Panc1 (cell line): ENCODE data around the gene ZNF511. TPM values are rescaled to one million over a fixed set of nuclear protein-coding genes. Genes with fewer than 3 reads are reported as not detected.
A peak's percentile ranks its signal among the peaks of the same experiment; 100 is the strongest.

ENCODE experiments used
- ATAC-seq: fragments of 200-7000 bp; cut with Tn5 transposase; 2 replicates; pipeline ENCODE4 v1.9.1; 2020; ENCODE audit warnings: mild to moderate bottlenecking, moderate library complexity
- BruUV-seq: library from RNA; stranded (reverse); fragments of 400-500 nt; replicated peaks from 2 replicates; lab custom pipeline; 2021; lab: Mats Ljungman, UMichigan
- CTCF ChIA-PET: fragments of 300-600 bp; sonication (Branson Sonifier 250); formaldehyde crosslinking; loops from one replicate; lab custom pipeline; 2022; ENCODE audit warnings: antibody characterized with exemption; lab: Charles Lee
- POLR2A ChIA-PET: fragments of 300-600 bp; sonication (Branson Sonifier 250); formaldehyde crosslinking; loops from one replicate; lab custom pipeline; 2022; ENCODE audit warnings: antibody characterized with exemption; lab: Charles Lee
- DNase-seq: peaks from one replicate; pipeline ENCODE4 v3.0.0-alpha.2; 2010; ENCODE audit warnings: low read depth, low spot score
- H3K27ac ChIP-seq: 2 replicates; pipeline ENCODE4 v1.5.1; 2011; ENCODE audit warnings: mild to moderate bottlenecking, low read length, inconsistent platforms
- H3K27me3 ChIP-seq: fragments of 200-500 bp; sonication (Bioruptor generic); 2 replicates; pipeline ENCODE4 v1.6.0; 2014; ENCODE audit warnings: low read length, inconsistent platforms; ENCODE audit not compliant: control insufficient read depth, insufficient read depth
- H3K36me3 ChIP-seq: fragments of 200-500 bp; sonication (Bioruptor generic); 2 replicates; pipeline ENCODE4 v1.5.1; 2014; ENCODE audit warnings: inconsistent platforms, mild to moderate bottlenecking, low read length, moderate library complexity; ENCODE audit not compliant: control insufficient read depth, insufficient read depth
- H3K4me1 ChIP-seq: 2 replicates; pipeline ENCODE4 v1.5.1; 2011; ENCODE audit warnings: inconsistent platforms, mild to moderate bottlenecking, low read length, moderate library complexity; ENCODE audit not compliant: control insufficient read depth, insufficient read depth
- H3K4me3 ChIP-seq, 2 experiments: 2 replicates each; pipeline ENCODE4 v1.5.1; 2011 to 2012; ENCODE audit warnings: low read depth in 2 of 2, low read length in 2 of 2, mild to moderate bottlenecking in 2 of 2, inconsistent platforms in 1 of 2, moderate library complexity in 1 of 2
- H3K9me3 ChIP-seq: fragments of 200-500 bp; sonication (Bioruptor generic); 2 replicates; pipeline ENCODE4 v1.5.1; 2014; ENCODE audit warnings: low read depth, mild to moderate bottlenecking, inconsistent platforms, low read length, moderate library complexity; ENCODE audit not compliant: control insufficient read depth, insufficient read depth
- POLR2AphosphoS5 ChIP-seq: IDR thresholded peaks from 2 replicates; pipeline ENCODE4 v1.6.1; 2012; ENCODE audit warnings: mild to moderate bottlenecking, low read depth, low read length, moderate library complexity
- REST ChIP-seq, 2 experiments: IDR thresholded peaks; 2 replicates each; pipeline ENCODE4 v1.6.1; 2011 to 2012; ENCODE audit warnings: low read depth in 2 of 2, control low read depth in 1 of 2, low read length in 1 of 2, mild to moderate bottlenecking in 1 of 2, moderate library complexity in 1 of 2; ENCODE audit not compliant: insufficient read depth in 1 of 2
- SIN3A ChIP-seq: IDR thresholded peaks from 2 replicates; pipeline ENCODE4 v1.6.1; 2012; ENCODE audit warnings: low read depth, mild to moderate bottlenecking, low read length, moderate library complexity, borderline replicate concordance; ENCODE audit not compliant: insufficient read depth
- TCF7L2 ChIP-seq: IDR thresholded peaks from 2 replicates; pipeline ENCODE4 v1.6.1; 2011; ENCODE audit warnings: mild to moderate bottlenecking, low read depth, low read length, inconsistent platforms
- in situ Hi-C: cut with HindIII; loops from 2 replicates; pipeline ENCODE4 v1.10.0; 2016; ENCODE audit warnings: low sequenced_read_pairs, low pct_unique_long_range_greater_than_20kb
- intact Hi-C: fragments of 100-400 bp; cut with micrococcal nuclease; formaldehyde crosslinking; loops from one replicate; pipeline ENCODE4 v1.10.0; 2022; ENCODE audit not compliant: unreplicated experiment
- total RNA-seq: library from RNA; stranded (reverse); gene quantifications from one replicate; pipeline ENCODE4 v1.2.1, GENCODE V29; 2021; ENCODE audit not compliant: unreplicated experiment
- TF ChIP-seq, protein P1 (sequence below): fragments of 450-650 bp; IDR thresholded peaks from 2 replicates; pipeline ENCODE4 v1.5.1; 2017; ENCODE audit warnings: mild to moderate bottlenecking

The ZNF511 gene
- total RNA-seq, 1 experiment from 2014 or later, result 93.8 TPM

DNA sequence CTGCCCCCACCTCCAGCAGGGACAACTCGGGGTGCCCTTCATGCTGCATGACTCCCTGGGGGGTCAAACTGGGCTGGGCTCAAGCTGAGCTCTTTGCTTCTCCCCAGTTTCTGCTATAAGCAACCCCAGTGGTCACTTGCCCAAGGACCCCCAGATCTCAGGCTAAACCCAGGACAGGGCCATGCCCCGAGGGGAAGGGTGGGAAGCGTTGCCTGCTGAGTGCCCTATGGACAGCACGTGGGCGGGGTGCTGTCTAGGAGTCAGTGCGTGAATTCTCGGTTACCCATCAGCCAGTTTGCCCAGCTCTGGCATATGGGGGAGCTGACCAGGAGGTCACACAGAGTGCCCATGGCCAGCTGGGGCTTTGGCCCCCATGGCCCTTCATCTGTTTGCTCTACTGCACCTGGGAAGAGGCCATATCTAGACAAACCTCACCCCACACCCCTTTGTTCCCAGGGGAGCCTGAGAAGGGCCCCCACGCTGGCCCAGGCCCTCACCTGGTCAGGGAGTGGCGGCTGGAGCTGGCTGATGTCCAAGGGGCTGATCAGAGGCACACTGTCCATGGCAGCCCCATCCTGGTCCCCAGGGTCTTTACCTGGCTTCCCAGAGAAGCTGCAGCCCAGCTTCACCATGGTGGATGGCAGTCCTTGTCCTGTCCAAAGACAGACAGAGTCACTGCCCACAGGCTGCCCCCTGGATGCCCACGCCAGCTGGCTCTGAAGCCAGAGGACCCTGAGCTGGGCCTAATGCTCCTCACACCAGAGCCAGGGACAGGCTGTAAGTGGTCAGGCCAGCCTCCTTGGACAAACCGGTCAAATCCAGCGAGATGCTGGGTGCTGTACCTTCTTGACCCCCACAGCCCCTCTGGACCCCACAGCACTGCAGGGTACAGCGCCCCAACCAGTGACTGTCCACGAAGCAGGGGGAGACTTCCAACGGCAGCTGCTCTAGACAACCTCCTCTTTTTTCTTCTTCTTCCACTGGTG, 19.9 kb downstream of the ZNF511 start:
- ATAC-seq (no peak), DNase-seq (no peak)
- no TSS peak for BruUV-seq
- in situ Hi-C loops (no loop called here), intact Hi-C loops (no loop called here)
- TF ChIP-seq POLR2AphosphoS5, result no peak
- TF ChIP-seq REST (IDR thresholded peaks at IDR 0.05; ENCODE audit: insufficient read depth in 1 of 2, low read depth in 2 of 2, low read length in 1 of 2), result no peak
- TF ChIP-seq, protein P1, sequence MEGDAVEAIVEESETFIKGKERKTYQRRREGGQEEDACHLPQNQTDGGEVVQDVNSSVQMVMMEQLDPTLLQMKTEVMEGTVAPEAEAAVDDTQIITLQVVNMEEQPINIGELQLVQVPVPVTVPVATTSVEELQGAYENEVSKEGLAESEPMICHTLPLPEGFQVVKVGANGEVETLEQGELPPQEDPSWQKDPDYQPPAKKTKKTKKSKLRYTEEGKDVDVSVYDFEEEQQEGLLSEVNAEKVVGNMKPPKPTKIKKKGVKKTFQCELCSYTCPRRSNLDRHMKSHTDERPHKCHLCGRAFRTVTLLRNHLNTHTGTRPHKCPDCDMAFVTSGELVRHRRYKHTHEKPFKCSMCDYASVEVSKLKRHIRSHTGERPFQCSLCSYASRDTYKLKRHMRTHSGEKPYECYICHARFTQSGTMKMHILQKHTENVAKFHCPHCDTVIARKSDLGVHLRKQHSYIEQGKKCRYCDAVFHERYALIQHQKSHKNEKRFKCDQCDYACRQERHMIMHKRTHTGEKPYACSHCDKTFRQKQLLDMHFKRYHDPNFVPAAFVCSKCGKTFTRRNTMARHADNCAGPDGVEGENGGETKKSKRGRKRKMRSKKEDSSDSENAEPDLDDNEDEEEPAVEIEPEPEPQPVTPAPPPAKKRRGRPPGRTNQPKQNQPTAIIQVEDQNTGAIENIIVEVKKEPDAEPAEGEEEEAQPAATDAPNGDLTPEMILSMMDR, result no peak
- no peak for TF ChIP-seq SIN3A
- no peak for TF ChIP-seq TCF7L2
- H3K4me1 ChIP-seq, result peaks cover 17% of the 10 kb centered on the region
- ChIA-PET CTCF (interaction anchor here (0.6 to 1.3 kb wide), 6 partner anchors 15 to 188 kb away, joined by 3 to 7 read pairs (median 4); partner anchors contain the start of gene MTG1), POLR2A (no interaction called here)
- H3K4me3 ChIP-seq, result no peak overlapping the region
- H3K27ac ChIP-seq, result no peak overlapping the region
- H3K27me3 ChIP-seq, result peaks cover 8% of the 10 kb centered on the region
- H3K36me3 ChIP-seq, result no peaks in the 10 kb centered on the region
- no peaks in the 10 kb centered on the region for H3K9me3 ChIP-seq

- Histone ChIP-seq H3K4me3 (peak overlapping the region; percentile 12 to 48; a peak in 2 of 4 replicates), H3K27me3 (peaks cover 8% of the 10 kb centered on the region), H3K4me1 (peaks cover 14% of the 10 kb centered on the region), H3K9me3 (no peaks in the 10 kb centered on the region), H3K36me3 (no peaks in the 10 kb centered on the region), H3K27ac (no peak overlapping the region)
- intact Hi-C loops, result no loop called here
- DNase-seq, result no peak
- POLR2A ChIA-PET, result no interaction called here
- in situ Hi-C loops, result no loop called here
- CTCF ChIA-PET, result interaction anchor here (0.6 to 1.3 kb wide), 7 partner anchors 14 to 187 kb away, joined by 3 to 7 read pairs (median 3); partner anchors contain the start of gene MTG1
- BruUV-seq, result no TSS peak
- peak; percentile 87 for ATAC-seq
- TF ChIP-seq, protein P1, result peak; percentile 100
- no peak; the same call in 1 of the 2 replicates for TF ChIP-seq POLR2AphosphoS5
- peak; percentile 47; the same call in 1 of the 2 replicates for TF ChIP-seq TCF7L2
Measured at GRCh38 chr10:133329491-133330202, 20.9 kb downstream of the ZNF511 start.
